ENCODE data around the gene ADCY2.

Gene ADCY2

GRCh38 chr5:7714697-7715096, 318.8 kb downstream of the ADCY2 start:
- no peak for FAIRE-seq
- TF ChIP-seq POLR2A (IDR thresholded peaks at IDR 0.05; ENCODE audit: low read depth, low read length), result no peak
- TF ChIP-seq TAF1 (IDR thresholded peaks at IDR 0.05; ENCODE audit: borderline replicate concordance, low read depth, low read length), result no peak
- no peak for TF ChIP-seq POLR2AphosphoS5 (IDR thresholded peaks at IDR 0.05; ENCODE audit: low read depth, low read length)

GRCh38 chr5:7717691-7718090, 321.8 kb downstream of the ADCY2 start:
- FAIRE-seq (no peak), DNase-seq (ENCODE audit: insufficient read length) (no peak)
- no peak for TF ChIP-seq POLR2AphosphoS5 (IDR thresholded peaks at IDR 0.05; ENCODE audit: low read depth, low read length)
- no peak for TF ChIP-seq TAF1 (IDR thresholded peaks at IDR 0.05; ENCODE audit: borderline replicate concordance, low read depth, low read length)
- TF ChIP-seq POLR2A (IDR thresholded peaks at IDR 0.05; ENCODE audit: low read depth, low read length), result no peak

More at GRCh38 chr5:7714697-7715096, 318.8 kb downstream of the ADCY2 start:
- DNase-seq (ENCODE audit: insufficient read length), result no peak

DNA sequence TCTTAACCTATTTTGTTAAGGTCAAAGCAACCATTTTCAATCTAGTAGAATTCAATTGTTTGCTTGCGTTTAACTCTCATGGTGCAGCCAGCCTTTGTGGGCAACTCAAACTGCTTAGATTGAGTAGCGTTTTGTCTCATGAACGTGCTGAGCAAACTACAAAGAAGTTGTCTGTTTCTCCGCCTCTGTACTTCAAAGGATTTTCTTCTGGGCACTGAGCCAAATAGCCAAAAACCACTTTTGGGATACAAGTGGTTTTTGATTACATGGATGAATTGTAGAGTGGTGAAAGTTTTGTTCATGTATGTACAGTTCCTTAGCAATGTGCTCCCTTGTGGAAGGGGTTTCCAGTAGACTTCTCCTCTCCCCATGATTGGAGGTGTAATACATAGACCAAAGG, 332.1 kb downstream of the ADCY2 start:
- no peak for DNase-seq (ENCODE audit: insufficient read length)
- no peak for FAIRE-seq
- no peak for TF ChIP-seq POLR2A (IDR thresholded peaks at IDR 0.05; ENCODE audit: low read depth, low read length)
- TF ChIP-seq TAF1 (IDR thresholded peaks at IDR 0.05; ENCODE audit: borderline replicate concordance, low read depth, low read length), result no peak
- no peak for TF ChIP-seq POLR2AphosphoS5 (IDR thresholded peaks at IDR 0.05; ENCODE audit: low read depth, low read length)

GRCh38 chr5:7741415-7742065, 345.6 kb downstream of the ADCY2 start:
- DNase-seq (ENCODE audit: insufficient read length), result no peak
- TF ChIP-seq TAF1 (IDR thresholded peaks at IDR 0.05; ENCODE audit: borderline replicate concordance, low read depth, low read length), result no peak
- TF ChIP-seq POLR2AphosphoS5 (IDR thresholded peaks at IDR 0.05; ENCODE audit: low read depth, low read length), result no peak
- no peak for TF ChIP-seq POLR2A (IDR thresholded peaks at IDR 0.05; ENCODE audit: low read depth, low read length)
- FAIRE-seq, result peak; percentile 44

GRCh38 chr5:7742241-7742656, 346.3 kb downstream of the ADCY2 start:
- FAIRE-seq, result no peak
- TF ChIP-seq POLR2A (IDR thresholded peaks at IDR 0.05; ENCODE audit: low read depth, low read length) (no peak), TAF1 (IDR thresholded peaks at IDR 0.05; ENCODE audit: borderline replicate concordance, low read depth, low read length) (no peak), POLR2AphosphoS5 (IDR thresholded peaks at IDR 0.05; ENCODE audit: low read depth, low read length) (no peak)
- DNase-seq (ENCODE audit: insufficient read length), result no peak

- FAIRE-seq, result no peak
- DNase-seq (ENCODE audit: insufficient read length), result no peak
- TF ChIP-seq POLR2AphosphoS5 (IDR thresholded peaks at IDR 0.05; ENCODE audit: low read depth, low read length), result no peak
- TF ChIP-seq TAF1 (IDR thresholded peaks at IDR 0.05; ENCODE audit: borderline replicate concordance, low read depth, low read length), result no peak
- TF ChIP-seq POLR2A (IDR thresholded peaks at IDR 0.05; ENCODE audit: low read depth, low read length), result no peak
Measured at GRCh38 chr5:7745882-7746610, 350.1 kb downstream of the ADCY2 start.

- TF ChIP-seq POLR2AphosphoS5 (IDR thresholded peaks at IDR 0.05; ENCODE audit: low read depth, low read length) (no peak), TAF1 (IDR thresholded peaks at IDR 0.05; ENCODE audit: borderline replicate concordance, low read depth, low read length) (no peak), POLR2A (IDR thresholded peaks at IDR 0.05; ENCODE audit: low read depth, low read length) (no peak)
- DNase-seq (ENCODE audit: insufficient read length) (no peak), FAIRE-seq (no peak)
Measured at GRCh38 chr5:7747728-7748127, 351.8 kb downstream of the ADCY2 start.

DNA sequence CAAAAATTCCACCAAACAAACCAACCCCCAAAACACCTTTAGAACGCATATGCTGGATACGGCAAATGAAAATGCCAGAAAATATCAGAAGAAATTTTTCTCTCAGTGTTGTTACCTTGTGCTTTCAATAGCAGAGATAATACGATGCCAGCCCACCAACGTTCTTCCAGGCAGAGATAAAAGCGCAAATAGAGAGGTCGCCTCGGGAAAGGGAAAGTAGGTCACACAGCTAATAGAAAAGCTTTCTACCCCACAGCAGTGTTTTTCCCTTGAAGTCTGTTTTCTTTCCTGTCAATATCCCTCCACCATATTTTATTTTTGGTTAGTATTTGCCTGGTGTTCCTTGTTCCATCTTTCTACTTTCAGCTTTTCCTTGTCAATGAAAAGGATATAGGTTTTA, 353.7 kb downstream of the ADCY2 start:
- FAIRE-seq (no peak), DNase-seq (ENCODE audit: insufficient read length) (no peak)
- no peak for TF ChIP-seq POLR2A (IDR thresholded peaks at IDR 0.05; ENCODE audit: low read depth, low read length)
- TF ChIP-seq POLR2AphosphoS5 (IDR thresholded peaks at IDR 0.05; ENCODE audit: low read depth, low read length), result no peak
- TF ChIP-seq TAF1 (IDR thresholded peaks at IDR 0.05; ENCODE audit: borderline replicate concordance, low read depth, low read length), result no peak

DNA sequence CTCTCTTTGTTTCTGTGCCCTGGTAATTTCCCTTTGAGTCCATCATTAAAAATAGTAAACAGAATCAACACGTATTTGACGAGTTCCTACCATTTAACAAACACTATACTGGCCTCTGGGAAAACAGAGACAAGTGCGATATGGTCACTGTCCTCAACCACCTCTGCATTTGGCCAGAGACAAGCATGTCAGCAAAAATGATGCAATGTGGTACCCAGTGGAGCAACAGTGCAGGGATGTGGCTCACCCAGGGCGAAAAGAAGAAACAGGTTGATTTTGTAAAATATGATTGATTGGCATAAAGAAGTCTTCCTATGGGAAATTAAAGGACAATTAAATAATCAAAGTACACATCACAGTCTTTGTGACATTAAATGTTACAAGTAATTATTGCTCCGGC, 355.9 kb downstream of the ADCY2 start:
- TF ChIP-seq TAF1 (IDR thresholded peaks at IDR 0.05; ENCODE audit: borderline replicate concordance, low read depth, low read length), result no peak
- no peak for TF ChIP-seq POLR2AphosphoS5 (IDR thresholded peaks at IDR 0.05; ENCODE audit: low read depth, low read length)
- TF ChIP-seq POLR2A (IDR thresholded peaks at IDR 0.05; ENCODE audit: low read depth, low read length), result no peak
- no peak for DNase-seq (ENCODE audit: insufficient read length)
- no peak for FAIRE-seq

GRCh38 chr5:7753181-7753580, 357.2 kb downstream of the ADCY2 start:
- no peak for FAIRE-seq
- TF ChIP-seq POLR2AphosphoS5 (IDR thresholded peaks at IDR 0.05; ENCODE audit: low read depth, low read length), result no peak
- TF ChIP-seq POLR2A (IDR thresholded peaks at IDR 0.05; ENCODE audit: low read depth, low read length), result no peak
- DNase-seq (ENCODE audit: insufficient read length), result no peak

- TF ChIP-seq TAF1 (IDR thresholded peaks at IDR 0.05; ENCODE audit: borderline replicate concordance, low read depth, low read length), result no peak
- TF ChIP-seq POLR2AphosphoS5 (IDR thresholded peaks at IDR 0.05; ENCODE audit: low read depth, low read length), result no peak
- TF ChIP-seq POLR2A (IDR thresholded peaks at IDR 0.05; ENCODE audit: low read depth, low read length), result no peak
- no peak for DNase-seq (ENCODE audit: insufficient read length)
- FAIRE-seq, result no peak
Measured at GRCh38 chr5:7753596-7753995, 357.7 kb downstream of the ADCY2 start.

DNA sequence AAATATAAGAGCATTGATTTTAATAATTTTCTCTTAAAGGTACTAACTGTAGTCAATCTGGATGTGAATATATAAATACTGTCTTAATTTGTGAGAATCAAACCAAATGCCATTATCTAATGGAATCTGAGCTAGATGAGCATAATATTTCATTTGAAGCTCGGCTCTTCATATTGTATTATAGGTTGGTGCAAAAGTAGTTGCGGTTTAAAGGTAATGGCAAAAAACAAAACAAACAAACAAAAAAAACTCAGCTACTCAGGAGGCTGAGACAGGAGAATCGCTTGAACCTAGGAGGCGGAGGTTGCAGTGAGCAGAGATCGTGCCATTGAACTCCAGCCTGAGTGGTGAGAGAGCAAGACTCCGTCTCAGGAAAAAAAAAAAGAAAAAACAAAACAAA, 358.6 kb downstream of the ADCY2 start:
- FAIRE-seq (no peak), DNase-seq (ENCODE audit: insufficient read length) (no peak)
- TF ChIP-seq TAF1 (IDR thresholded peaks at IDR 0.05; ENCODE audit: borderline replicate concordance, low read depth, low read length), result no peak
- no peak for TF ChIP-seq POLR2AphosphoS5 (IDR thresholded peaks at IDR 0.05; ENCODE audit: low read depth, low read length)
- no peak for TF ChIP-seq POLR2A (IDR thresholded peaks at IDR 0.05; ENCODE audit: low read depth, low read length)

Data from GM12892 (cell line).